Activated CD4-positive, CD25-positive, alpha-beta regulatory T cell (primary cell): Measurements from ENCODE around the gene DARS1.
"Not testable (repeated sequence)": the region's sequence is repeated elsewhere in the genome, so short reads cannot be mapped to it uniquely, and the experiment has no call there.

ENCODE experiments used
- DNase-seq, 4 experiments: peaks; one replicate each; lab custom pipeline; 2025; lab: John Stamatoyannopoulos, UW

DARS1 gene

DNA sequence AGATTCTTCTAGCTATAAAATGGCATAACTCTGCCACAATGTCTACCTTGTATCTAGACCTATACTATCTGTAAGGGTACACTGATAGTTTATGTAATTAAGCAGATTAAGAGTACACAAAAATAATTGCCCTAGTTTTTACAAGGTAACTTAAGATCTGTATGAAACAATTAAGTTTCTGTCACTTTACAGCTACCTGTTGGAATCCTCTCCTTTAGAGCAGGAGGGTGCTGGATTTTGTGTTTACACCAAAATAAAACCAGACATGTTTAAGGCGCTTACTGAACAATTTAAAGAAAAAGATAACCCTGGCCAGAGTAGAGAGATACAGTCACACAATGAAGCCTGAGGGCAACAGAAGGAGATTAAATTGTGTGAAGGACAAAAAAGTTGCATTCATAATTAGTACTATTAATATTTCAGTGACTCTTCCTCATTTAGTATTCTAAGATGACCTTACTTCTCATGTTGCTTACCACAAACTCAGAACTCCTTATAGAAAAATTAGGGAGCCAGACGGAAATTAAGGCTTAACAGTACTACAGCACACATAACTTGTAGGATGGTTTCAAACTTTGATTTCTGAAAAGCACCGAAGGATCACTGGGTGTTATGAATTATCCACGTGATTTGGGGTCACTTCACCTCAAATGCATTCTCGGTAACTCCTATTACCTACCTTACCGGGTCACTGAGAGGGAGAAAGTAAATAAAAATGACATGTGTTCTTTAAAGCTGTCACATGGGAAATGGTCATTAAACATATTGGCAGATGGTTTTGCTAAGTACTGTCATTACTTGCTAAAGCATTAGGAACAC, 1.0 kb downstream of the DARS1 start:
- no peak for DNase-seq

DNA sequence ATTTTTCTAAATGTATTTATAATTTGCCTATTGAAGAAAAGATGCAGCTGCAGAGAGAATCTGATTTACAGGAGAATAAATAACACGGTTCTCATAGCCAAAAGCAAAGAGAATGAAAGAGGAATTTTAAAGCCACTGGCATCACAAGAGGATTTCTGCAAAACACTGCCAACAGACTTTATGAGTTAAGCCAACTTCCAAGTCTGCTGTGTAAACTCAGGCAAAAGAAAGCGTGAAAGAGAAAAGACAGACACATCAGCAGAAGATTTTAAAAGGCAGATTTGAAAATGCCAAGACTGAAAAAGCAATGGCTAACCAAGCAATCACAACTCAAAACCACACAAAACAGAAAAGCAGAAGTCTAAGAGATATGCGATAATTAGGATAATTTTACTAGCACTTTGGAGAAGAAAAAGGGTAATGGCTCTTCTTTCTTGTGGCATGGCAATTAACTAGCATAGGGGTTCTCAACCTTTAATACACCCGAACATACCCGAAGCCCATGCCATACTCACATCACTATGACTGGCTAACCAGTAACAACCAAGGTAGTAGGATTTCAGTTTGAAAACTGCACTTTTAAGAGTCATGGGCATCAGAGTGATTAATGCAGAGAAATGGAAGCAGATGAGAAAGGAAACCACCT, 4.9 kb downstream of the DARS1 start:
- DNase-seq: no peak

DNA sequence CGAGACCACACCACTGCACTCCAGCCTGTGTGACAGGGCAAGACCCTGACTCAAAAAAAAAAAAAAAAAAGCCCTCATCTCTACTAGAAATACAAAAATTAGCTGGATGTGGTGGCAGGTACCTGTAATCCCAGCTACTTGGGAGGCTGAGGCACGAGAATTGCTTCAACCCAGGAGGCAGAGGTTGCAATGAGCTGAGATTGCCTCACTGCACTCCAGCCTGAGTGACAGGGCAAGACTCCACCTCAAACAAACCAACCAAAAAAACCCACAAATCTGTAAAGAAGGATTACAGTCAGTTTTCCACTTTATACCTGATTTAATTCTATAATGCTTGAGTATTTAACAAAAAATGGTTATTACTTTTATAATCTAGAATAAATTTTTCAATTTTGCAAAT, 9.7 kb downstream of the DARS1 start:
- no peak for DNase-seq

GRCh38 chr2:135974036-135974435, 11.4 kb downstream of the DARS1 start:
- DNase-seq: no peak

DNA sequence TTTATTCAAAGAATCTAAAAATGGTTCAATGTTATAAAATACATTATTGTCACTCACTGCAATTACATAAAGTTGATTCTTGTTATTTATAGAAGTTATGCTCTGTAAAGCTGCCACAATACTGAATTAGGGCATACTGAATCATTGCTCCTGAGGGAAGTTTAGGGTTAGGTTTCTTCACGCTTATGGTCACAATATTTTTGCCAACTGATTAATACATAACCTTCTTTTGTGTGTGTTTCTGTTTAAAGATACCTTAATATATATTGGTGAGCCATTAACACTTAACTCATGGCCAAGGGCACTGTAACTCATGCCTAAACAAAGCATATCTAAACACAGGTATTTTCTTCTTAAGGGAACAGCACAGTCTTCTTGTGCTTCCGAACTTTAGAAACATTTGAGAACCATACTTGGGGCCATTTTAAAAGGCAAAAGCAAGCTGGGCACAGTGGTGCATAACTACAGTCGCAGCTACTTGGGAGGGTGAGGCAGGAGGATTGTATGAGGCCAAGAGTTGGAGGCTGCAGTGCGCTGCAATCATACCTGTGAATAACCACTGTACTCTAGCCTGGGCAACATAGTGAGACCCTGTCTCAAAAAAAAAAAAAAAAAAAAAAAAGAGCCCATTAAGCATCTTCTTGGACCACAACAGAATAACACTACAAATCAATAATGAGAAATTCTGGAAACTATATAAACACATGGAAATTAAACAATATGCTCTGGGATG, 15.6 kb downstream of the DARS1 start:
- no peak for DNase-seq

GRCh38 chr2:135965756-135966155, 19.7 kb downstream of the DARS1 start:
- DNase-seq: no peak

DNA sequence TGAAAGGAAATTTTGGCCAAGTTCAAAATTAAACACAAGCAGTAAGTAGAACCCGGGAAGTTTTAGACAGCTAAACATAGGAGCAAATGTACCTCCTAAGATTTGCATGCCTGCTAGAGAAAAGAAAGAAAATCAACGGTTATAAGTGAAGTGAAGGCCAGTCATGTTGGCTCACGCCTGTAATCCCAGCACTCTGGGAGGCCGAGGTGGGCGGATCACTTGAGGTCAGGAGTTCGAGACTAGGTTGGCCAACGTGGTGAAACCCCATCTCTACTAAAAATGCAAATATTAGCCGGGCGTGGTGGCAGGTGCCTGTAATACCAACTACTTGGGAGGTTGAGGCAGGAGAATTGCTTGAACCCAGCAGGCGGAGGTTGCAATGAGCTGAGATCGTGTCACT, 21.0 kb downstream of the DARS1 start:
- DNase-seq: not testable (repeated sequence)

DNA sequence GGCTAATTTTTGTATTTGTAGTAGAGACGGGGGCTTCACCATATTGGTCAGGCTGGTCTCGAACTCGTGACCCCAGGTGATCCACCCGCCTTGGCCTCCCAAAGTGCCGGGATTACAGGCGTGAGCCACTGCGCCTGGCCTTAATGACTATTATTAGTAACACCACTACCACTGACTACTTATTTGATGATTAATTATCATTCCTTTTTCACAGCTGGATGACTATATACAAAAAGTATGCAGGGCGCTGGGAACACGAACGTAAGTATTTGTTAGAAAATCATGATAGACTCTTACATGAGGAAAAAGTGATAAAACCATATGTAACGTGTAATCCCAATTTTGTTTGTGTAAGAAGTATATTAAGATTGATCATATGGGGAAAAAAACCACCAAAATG, 21.6 kb downstream of the DARS1 start:
- DNase-seq: no peak

GRCh38 chr2:135962366-135963123, 22.9 kb downstream of the DARS1 start:
- no peak for DNase-seq

- DNase-seq: peak in 1 of 4 experiments; percentile 3
These were observed 24.5 kb downstream of the DARS1 start for GRCh38 chr2:135960656-135961551.

DNA sequence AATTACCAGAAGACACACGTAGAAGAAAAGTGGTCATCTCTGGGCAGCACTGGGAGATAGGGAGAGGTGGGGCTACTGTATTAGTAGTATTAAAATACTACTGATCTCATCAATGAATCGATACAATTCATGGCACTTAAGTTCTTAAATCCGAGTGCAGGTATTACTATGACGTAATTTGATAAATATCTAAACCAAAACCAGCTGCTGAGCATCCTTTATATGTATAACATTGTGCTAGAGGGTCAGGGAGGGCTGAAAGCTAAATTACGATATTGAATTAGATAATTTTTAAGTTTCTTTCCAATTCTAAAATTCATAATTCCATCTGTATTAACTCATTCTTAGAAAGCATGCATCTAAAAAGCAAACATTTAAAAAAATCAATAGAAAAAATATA, 25.3 kb downstream of the DARS1 start:
- DNase-seq: no peak

DNA sequence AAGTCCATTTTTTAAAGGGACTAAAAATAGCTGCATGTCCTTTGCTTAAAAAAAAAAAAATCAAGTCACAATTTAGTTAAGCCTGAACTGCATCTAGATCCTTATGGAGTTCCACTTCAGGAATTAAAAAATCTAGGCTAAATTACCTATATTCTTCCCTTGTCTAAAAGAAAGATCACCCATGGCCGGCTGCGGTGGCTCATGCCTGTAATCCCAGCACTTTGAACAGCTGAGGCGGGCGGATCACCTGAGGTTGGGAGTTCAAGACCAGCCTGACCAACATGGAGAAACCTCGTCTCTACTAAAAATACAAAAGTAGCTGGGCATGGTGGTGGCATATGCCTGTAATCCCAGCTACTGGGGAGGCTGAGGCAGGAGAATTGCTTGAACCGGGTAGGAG, 26.5 kb downstream of the DARS1 start:
- DNase-seq: not testable (repeated sequence)

DNA sequence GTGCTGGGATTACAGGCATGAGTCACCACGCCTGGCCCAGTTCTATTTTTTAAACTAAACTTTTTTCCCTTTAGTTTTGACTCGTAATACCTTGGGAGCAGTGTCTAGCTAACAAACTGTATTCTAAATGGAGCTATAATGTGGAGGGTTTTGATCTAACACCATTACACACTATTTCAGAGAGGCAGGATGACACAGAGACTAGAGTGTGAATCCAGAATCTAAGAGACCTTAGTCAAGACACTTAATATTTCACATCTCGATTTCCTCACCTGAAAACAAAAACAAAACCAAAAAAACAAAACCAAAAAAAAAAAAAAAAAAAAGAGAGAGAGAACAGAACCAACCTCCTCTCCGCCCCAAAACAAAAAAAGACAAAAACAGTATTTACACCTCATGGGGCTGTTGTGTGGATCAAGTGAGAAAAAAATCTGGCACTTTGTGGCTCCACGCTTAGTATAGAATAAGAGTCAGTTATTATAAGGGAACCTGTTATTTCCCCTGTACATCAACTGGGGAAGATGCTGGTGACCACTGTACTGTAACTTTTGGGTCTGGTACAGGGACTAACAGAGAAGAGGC, 31.3 kb downstream of the DARS1 start:
- no peak for DNase-seq

GRCh38 chr2:135952891-135953290, 32.5 kb downstream of the DARS1 start:
- no peak for DNase-seq

DNA sequence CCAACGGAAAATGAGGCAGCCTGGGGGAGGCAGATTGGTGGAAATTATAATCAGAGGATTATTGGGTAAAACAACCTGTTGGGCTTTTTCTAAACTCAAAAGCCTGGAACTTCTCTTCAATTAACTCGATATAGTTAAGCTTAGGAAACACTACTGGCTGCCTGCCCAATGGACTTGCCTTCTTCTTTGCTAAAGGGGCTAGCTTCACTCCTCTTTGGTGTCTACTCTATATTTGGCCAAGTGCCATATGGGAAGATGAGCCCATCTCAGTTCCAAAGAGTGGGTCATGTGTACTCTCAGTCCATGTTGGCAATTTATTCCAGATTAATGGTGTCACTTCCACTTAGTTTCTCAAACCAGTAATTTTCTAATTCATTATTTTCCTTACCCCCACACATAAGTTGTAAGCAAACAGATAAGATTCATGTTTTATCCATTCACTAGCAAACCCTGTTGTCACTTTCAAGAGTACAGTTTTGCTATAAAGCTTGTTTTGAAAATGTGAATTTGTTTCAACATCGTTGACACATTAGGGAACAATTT, 34.3 kb downstream of the DARS1 start:
- DNase-seq: no peak

GRCh38 chr2:135949451-135950234, 35.8 kb downstream of the DARS1 start:
- DNase-seq: no peak

GRCh38 chr2:135948642-135949355, 36.6 kb downstream of the DARS1 start:
- peak in 1 of 4 experiments; percentile 2 for DNase-seq

DNA sequence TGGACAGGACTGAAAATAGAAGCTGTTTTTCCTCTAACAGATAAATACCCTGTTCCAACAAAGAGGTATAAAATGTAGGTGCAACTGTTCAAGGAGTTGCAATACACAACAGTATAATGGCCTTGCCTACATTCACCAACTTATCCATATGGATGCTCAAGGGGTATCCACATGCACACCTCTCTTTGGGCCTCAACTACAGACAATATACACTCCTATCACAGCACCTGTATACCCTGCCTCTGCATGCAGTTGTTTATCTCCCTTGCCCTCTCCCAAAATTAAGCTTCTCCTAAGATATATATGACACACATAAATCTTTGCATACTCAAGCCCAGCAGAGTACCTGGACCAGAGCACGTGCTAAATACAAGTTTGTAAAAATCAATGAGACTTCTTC, 37.3 kb downstream of the DARS1 start:
- DNase-seq: no peak

- no peak for DNase-seq
These were observed 37.9 kb downstream of the DARS1 start for GRCh38 chr2:135947483-135947882.
